ENCODE measurements around the gene GLCCI1.

The GLCCI1 gene

GRCh38 chr7:8131694-8132605 lies 163.4 kb downstream of the GLCCI1 start:
- H3K9me3 ChIP-seq (ENCODE audit: control insufficient read depth, low read length), result no peaks in the 10 kb centered on the region
- no peak overlapping the region for H3K9ac ChIP-seq (ENCODE audit: low read length)
- H3K36me3 ChIP-seq (ENCODE audit: control insufficient read depth, insufficient read depth, low read length), result no peaks in the 10 kb centered on the region
- no peak overlapping the region for H3K4me3 ChIP-seq (ENCODE audit: low read length)
- H3K27me3 ChIP-seq (ENCODE audit: control insufficient read depth, insufficient read depth, low read length), result no peaks in the 10 kb centered on the region
- no peaks in the 10 kb centered on the region for H3K4me1 ChIP-seq (ENCODE audit: control insufficient read depth, insufficient read depth, low read length)

- Histone ChIP-seq H3K36me3 (ENCODE audit: control insufficient read depth, insufficient read depth, low read length) (no peaks in the 10 kb centered on the region), H3K4me3 (ENCODE audit: low read length) (no peak overlapping the region), H3K4me1 (ENCODE audit: control insufficient read depth, insufficient read depth, low read length) (no peaks in the 10 kb centered on the region), H3K27me3 (ENCODE audit: control insufficient read depth, insufficient read depth, low read length) (no peaks in the 10 kb centered on the region), H3K9ac (ENCODE audit: low read length) (no peak overlapping the region), H3K9me3 (ENCODE audit: control insufficient read depth, low read length) (no peaks in the 10 kb centered on the region)
These were observed 164.7 kb downstream of the GLCCI1 start for GRCh38 chr7:8133188-8133848.

- H3K36me3 ChIP-seq (ENCODE audit: control insufficient read depth, insufficient read depth, low read length), result no peaks in the 10 kb centered on the region
- H3K27me3 ChIP-seq (ENCODE audit: control insufficient read depth, insufficient read depth, low read length), result no peaks in the 10 kb centered on the region
- H3K4me3 ChIP-seq (ENCODE audit: low read length), result no peak overlapping the region
- no peaks in the 10 kb centered on the region for H3K9me3 ChIP-seq (ENCODE audit: control insufficient read depth, low read length)
- no peaks in the 10 kb centered on the region for H3K4me1 ChIP-seq (ENCODE audit: control insufficient read depth, insufficient read depth, low read length)
- no peak overlapping the region for H3K9ac ChIP-seq (ENCODE audit: low read length)
These were observed 165.6 kb downstream of the GLCCI1 start for GRCh38 chr7:8134089-8134733.

GRCh38 chr7:8135417-8135816 lies 166.8 kb downstream of the GLCCI1 start:
- no peaks in the 10 kb centered on the region for H3K36me3 ChIP-seq (ENCODE audit: control insufficient read depth, insufficient read depth, low read length)
- H3K4me1 ChIP-seq (ENCODE audit: control insufficient read depth, insufficient read depth, low read length), result no peaks in the 10 kb centered on the region
- no peak overlapping the region for H3K4me3 ChIP-seq (ENCODE audit: low read length)
- no peaks in the 10 kb centered on the region for H3K9me3 ChIP-seq (ENCODE audit: control insufficient read depth, low read length)
- no peaks in the 10 kb centered on the region for H3K27me3 ChIP-seq (ENCODE audit: control insufficient read depth, insufficient read depth, low read length)
- no peak overlapping the region for H3K9ac ChIP-seq (ENCODE audit: low read length)

- H3K4me3 ChIP-seq (ENCODE audit: low read length), result no peak overlapping the region
- H3K27me3 ChIP-seq (ENCODE audit: control insufficient read depth, insufficient read depth, low read length), result no peaks in the 10 kb centered on the region
- no peaks in the 10 kb centered on the region for H3K9me3 ChIP-seq (ENCODE audit: control insufficient read depth, low read length)
- no peak overlapping the region for H3K9ac ChIP-seq (ENCODE audit: low read length)
- no peaks in the 10 kb centered on the region for H3K4me1 ChIP-seq (ENCODE audit: control insufficient read depth, insufficient read depth, low read length)
- no peaks in the 10 kb centered on the region for H3K36me3 ChIP-seq (ENCODE audit: control insufficient read depth, insufficient read depth, low read length)
These were observed 167.6 kb downstream of the GLCCI1 start for GRCh38 chr7:8136051-8136730.
